Esophagus squamous epithelium (tissue), 4 donors: Measurements from ENCODE around the gene RHBDD1.

Experiments
- CTCF ChIP-seq, 6 experiments: fragments of 450-650 bp in 4 of 6; fragments of 200-600 bp in 2 of 6; sonication (generic) in 2 of 6; IDR thresholded peaks; one replicate each; pipeline ENCODE4 v1.5.1; 2016 to 2019; ENCODE audit warnings: antibody characterized with exemption in 6 of 6, mild to moderate bottlenecking in 4 of 6, moderate library complexity in 4 of 6
- POLR2A ChIP-seq, 4 donors: fragments of 450-650 bp; IDR thresholded peaks; one replicate each; pipeline ENCODE4 v1.6.1; 2017; ENCODE audit warnings: antibody characterized with exemption in 4 of 4, mild to moderate bottlenecking in 4 of 4, moderate library complexity in 3 of 4

GRCh38 chr2:226874749-226875148, 38.9 kb downstream of the RHBDD1 start:
- TF ChIP-seq CTCF (IDR thresholded peaks at IDR 0.05) (no peak), POLR2A (IDR thresholded peaks at IDR 0.05) (no peak)
